GM18868 (cell line): ENCODE data around the gene IGF1R.

Experiments used
- ATAC-seq: cut with Tn5 transposase; IDR thresholded peaks from one replicate; pipeline ENCODE4 v1.9.1; 2021; ENCODE audit warnings: mild to moderate bottlenecking, moderate library complexity; ENCODE audit not compliant: unreplicated experiment

The IGF1R gene

DNA sequence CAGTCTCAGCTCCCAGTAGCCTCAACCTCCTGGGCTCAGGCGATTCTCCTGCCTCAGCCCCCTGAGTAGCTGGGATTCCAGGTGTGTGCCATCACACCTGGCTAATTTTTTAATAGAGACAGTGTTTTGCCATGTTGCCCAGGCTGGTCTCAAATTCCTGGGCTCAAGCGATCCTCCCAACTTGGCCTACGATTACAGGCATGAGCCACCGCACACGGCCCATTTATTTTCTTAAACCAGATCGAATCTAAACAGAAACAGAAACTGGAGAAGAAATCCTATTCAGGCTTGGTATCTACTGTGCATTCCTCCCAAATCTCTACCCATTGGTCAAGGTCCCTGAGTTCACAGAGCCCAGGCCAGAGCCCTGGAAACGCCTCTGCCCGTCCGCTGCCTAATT, 285.1 kb downstream of the IGF1R start:
- no peak for ATAC-seq

DNA sequence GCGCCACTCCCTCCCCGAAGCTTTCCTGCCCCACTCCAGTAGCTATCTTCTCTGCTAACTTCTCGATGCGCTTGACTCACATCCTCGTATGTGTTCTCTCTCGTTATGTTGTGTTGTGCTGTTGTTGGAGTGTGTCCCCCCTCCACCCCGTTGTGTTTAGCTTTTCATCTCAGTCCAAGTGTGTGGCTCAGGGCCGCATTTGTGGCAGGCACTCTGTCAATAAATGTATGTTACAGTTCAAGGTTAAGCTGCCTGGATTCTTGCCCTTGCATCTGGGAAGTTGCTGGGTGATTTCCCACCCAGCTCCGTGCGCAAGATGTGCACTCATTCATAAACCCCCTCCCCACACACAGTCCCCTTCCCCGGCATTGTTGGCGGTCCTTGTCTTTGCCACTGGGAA, 287.4 kb downstream of the IGF1R start:
- ATAC-seq = no peak

DNA sequence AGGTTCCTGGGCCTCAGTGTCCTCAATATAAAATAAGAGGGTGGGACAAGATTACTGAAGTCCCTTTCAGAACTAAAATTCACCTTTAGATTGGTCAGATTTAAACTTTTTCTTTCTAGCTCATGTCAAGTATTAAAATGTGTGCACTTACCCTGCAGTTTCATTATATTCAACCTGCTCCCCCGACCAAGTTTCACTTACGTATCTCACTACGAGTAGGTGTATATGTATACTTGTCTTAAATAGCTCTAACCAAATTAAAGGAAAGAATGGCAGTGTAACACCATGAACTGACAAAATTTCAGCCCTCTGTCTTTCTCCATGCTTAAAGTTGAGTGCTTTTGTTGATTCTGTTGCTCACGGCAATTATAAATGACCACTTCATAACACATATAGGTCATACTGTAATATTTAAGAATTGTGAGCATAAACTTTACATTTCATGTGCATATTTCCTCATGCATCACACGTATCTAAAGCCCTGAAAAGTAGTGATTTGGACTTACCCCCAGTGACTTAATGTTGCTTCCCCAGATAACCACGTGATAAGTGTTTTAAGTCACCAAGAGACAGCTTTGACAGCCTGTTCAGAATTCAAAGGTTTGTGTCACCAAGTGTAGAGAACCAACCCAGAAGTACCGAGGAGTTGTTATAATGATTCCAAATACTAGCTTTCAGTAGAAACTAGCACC, 289.2 kb downstream of the IGF1R start:
- ATAC-seq = peak; percentile 67

DNA sequence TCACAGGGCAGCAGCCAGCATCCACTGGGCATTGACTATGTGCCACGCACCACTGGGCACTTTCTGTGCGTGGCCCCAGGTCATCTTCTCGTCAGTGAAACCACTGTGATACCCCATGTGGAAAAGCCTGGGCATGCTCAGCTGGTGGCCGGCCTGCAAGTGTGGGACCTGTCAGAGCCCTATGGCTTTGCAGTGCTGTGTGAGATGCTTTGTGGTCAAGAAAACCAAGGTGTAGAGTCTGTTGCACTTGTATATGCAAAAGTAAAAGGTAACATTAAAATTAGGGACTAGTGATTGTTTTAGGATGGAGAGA, 289.7 kb downstream of the IGF1R start:
- peak; percentile 41 for ATAC-seq

DNA sequence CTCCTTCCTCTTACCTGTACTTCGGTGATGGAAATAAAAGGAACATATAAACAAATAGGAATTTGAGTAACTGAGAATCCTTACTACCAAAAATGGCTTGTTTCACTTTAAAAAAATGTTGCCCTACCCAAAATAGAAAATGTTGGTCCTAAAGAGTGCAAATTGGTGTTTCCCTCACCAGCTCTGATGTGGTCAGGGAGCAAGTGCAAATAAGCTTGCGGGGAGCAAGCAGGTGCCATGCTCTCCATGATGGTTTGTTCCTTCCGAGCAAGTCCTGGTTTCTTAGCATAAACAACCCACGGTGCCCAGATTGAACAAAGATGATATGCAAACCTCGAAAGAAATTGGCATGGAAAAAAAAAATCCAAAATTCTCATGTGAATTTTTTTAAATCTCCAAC, 290.5 kb downstream of the IGF1R start:
- ATAC-seq = no peak

DNA sequence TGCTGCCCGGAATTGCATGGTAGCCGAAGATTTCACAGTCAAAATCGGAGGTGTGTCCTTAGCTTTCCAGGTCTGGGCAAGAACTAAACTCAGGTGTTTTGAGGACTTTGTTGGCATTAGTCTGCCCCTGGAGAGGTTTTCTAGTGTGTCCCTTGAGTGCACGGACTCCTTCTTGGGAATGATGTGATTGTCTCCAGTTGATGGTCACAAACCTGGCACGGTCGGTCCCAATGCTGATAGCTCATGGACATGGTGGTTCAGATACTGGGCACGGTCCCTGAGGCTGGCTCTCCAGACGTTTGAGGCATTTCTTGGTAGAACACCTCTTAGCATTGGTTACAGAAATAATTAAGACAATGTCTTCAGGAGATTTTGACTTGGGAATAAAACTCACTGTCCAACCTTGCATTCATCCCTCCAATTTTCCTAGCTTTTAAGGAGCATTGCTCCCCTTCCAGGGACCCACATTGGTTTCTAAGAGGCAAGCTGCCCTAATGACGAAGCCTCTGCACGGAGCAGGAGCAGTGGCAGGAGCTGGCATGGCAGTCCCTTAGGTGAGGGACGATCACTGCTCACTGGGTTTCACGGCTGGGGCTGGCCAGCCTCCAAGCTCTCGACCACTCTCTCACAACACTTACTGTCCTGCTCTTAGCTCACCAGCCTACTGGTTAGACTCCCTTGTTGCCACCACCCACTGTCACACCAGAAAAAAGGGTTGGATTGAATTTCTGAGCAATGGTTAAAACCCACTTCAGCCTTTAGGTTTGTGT, 291.2 kb downstream of the IGF1R start:
- ATAC-seq = no peak

DNA sequence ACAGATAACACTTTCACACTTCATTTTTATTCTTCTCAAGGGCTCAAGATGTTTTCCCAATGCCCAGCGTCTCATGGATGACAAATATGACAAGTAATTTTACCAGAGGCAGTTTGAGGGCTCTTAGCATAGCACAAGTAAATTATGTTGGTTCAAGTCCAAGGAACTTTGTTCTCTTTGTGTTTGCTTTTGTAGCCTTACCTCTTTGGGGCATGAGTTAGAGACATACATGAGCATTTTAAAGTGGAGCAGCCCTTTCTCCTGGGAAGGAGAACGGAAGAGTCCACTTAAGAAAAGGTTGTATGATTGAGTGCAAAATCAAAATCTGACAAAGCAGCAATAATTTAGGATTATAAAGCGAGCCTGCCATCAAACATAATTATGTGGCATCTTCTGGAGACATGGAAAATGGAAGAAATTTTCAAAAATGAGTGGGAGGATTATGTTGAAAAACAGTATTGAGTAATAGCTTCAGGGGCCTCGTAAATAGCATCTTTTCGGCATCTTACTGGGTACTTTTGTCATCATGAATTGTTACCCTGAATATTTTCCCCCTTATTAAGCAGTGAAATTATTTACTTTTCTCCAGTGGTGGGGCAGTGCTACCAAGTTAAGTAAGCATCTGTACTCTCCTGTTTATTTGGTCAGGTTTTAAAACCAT, 293.4 kb downstream of the IGF1R start:
- ATAC-seq = no peak

DNA sequence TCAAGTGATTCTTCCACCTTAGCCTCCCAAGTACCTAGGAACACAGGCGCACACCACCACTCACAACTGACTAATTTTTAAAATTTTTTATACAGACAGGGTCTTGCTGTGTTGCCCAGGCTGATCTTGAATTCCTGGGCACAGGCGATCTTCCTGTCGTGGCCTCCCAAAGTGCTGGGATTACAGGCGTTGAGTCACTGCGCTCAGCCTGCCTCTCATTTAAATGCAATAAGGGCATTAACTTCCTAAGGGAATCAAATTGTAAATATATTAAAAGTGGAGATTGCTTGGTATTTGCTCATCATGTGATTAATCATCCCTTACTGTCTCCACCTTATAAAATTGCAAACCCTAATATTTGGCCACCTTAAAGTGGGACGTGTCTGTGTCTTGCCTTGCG, 294.1 kb downstream of the IGF1R start:
- no peak for ATAC-seq

DNA sequence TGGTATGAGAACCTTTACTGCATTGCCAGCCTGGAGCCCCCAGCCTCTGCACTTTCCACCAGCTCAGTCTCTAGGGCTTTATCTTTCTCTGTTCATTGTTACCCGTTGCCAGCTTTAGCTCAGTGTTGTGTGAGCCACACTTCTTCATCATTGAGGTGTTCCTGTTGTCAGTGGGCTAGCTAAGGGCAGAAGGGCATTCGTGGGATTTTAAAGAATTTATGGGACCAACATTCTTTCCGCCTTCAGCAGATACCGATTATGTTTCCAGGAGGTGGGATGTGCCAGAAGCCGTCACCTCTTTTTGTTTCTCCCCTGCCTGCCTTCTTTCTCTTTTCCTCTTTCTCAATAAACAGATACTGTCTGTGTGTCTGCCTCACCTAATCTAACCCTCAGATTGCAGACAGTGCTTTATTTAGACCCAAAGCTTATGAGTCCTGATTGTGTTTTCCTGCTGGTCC, 294.7 kb downstream of the IGF1R start:
- ATAC-seq = no peak

DNA sequence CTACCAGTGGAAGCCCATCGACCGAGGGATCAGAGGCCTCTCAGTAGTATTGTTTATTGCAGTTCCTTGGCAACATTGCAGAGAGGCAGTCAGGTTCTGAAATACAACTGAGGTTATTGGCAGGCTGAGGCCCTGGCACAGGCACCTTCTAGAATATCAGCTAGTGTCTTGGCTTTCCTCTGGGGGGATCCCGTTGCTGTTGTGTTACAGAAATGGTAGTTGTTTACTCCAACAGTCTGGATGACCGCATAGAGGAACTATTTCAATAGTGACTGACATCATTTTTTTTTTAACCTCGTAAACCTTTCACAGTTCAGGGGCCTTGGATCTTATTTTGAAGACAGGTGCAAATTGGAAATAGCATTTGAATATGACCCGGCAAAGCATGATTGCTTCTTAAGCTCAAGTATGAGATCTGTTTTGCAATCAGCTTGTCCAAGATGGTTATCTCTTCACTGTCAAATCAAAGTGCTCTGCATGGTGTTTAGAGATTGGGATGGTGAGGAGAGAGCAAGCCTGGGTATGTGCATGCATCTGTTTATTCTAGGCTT, 295.3 kb downstream of the IGF1R start:
- no peak for ATAC-seq

DNA sequence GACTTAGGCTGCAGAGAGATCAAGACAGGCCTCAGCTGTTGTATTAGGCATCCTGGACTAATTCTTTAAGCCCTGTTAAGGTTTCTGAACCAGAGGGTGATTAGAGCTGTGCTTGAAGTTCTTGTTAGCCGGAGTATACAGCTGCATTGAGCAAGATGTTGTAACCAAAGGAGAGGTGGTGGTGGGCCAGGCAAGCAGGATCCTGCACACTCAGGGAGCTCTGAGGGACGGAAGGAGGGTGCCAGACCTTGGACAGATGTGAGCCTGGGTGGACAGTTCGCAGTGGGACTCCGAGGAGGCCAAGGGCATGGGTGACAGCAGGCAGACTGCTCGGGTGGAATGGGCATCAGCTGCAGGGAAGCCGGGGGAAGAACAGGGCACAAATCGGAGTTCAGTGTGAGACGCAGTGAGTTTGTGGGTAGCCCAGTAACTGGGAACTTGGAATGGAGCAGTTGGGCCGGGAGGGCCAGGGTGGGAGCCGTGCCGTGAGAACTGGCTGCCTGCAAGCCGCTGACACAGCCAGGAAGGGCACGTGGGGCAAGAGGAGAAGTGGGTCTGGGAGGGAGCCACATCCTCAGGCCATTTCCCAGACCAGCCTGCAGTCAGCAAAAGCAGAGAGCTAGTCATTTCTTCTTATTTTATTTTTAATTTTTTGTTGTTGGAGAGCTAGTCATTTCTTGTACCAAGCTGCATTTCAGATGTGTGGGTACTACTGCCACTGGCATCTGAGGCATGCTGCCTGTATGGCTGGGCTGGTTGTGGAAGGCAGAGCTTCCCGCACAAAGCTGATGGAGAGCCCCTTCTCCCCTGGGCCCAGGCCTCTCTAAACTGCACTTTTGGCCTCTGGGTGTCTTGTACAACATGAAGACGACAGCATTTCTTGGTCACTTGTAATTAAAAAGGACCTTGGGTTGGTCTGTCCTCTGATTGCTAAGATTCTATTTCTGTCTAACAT, 298.2 kb downstream of the IGF1R start:
- ATAC-seq = no peak

DNA sequence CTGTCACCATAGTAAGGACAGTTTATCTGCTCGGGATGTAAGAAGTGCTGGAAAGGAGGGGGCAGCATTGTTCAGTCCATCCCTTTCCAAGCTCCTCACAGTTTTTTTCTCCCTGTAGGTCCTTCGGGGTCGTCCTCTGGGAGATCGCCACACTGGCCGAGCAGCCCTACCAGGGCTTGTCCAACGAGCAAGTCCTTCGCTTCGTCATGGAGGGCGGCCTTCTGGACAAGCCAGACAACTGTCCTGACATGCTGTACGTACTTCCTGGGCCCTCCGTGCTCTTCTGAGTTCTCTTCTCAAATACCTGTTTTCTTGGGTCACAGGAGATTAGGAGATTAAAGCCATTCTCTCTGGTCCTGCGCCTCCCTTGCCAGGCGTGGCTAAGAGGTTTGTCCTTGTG, 300.1 kb downstream of the IGF1R start:
- no peak for ATAC-seq

DNA sequence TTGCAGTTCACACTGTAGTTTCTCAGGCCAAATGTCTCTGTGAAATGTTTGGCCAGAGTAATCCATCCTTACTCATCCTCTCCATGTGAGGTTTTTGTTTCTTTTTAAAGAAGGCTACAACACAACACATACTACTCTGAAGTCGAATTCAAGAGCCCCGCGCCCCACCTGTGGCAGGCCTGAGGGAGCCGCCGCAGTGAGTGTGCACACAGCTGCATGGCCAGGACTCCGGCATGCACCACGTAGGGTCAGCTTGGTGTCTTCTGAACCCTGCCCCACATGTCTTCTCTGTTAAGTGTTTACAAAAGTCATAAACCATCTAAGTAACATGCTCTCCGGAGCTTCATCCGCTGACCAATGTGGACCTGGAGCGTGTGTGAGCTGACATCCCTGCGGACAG, 300.6 kb downstream of the IGF1R start:
- no peak for ATAC-seq

DNA sequence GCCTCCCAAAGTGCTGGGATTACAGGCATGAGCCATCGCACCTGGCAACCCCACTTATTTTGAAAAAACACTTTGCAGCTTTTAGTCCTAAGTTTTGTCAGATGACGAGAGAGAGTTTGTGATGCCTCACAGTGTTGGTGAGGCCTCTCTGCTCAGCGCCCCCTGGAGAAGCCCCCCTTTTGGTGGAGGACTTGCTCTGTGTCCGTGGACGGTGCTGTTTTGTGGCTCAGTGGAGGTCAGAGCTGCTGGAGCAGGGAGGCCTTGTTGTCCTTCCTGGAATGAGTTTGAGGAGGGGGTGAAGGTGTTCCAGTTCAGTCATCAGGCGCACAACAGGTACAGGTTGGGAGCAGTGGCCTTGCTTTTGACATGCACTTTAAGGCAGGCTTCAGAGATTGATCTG, 301.3 kb downstream of the IGF1R start:
- ATAC-seq = no peak

DNA sequence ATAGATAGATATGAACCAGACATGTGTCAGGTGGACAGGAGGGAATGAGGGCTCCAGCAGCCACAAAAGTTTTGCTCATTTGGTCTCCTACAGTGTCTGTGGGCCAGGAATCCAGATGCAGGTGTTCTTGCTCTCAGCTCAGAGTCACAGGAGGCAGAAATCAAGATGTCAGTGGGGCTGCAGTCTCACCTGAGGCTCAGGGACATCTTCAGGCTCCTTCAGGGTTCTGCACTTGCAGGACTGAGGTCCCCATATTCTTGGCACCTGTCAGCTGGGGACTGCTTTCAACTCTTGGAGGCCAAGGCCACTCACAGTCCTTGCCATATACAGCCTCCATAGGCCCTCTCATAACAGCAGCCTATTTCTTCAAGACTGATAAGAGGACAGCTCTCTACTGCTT, 301.9 kb downstream of the IGF1R start:
- ATAC-seq = no peak

DNA sequence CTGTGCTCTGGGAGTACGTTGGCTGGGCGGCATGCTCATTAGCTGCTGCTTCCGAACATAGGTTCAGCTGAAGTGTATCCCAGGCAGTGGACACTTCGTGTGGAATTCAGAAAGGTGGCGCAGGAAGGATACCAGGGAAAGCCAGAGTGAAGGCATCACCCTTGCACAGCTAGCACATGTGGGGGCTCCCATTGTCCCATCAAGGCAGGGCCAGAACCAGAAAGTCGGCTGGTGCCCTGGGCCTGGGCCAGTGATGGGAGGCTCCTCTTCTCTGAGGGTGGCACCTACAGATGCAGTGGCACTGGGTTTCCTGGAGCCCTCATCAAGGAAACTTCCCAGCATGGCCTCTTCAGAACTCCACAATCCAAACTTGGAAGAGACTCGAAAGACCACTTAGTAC, 302.7 kb downstream of the IGF1R start:
- ATAC-seq = no peak

DNA sequence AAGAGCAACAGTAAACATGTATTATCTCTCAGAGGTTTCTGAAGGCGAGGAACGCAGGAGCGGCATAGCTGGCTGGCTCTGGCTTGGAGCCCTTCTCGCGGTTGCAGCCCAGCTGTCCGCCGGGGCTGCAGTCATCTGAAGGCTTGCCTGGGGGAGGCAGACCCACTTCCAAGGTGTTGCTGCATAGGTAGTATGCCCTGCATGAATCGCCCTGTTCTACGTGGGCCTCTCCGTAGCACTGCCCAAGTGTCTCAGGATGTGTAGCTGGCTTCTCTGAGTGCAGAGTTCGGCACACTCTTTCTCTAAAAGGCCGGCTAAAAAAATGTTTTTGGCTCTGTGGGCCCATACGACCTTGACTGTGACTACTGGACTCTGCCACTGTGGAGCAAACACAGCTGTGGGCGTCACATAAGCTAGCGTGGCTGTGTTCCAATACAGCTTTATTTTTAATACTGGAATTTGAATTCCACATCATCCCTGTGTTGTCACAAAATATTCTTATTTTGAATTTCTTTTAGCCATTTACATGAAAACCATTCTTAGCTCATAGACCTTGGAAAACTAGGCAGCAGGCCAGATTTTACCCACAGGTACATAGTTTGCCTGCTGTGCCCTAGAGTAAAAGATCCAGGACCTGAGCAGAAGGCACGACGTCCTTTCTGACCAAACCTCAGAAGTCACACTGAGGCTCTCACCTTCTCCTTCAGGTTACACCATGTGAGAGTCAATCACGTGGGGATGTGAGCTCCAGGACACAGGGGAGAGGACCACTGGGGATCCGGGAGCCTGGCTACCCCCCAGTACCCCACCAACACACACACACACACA, 303.4 kb downstream of the IGF1R start:
- ATAC-seq = no peak

DNA sequence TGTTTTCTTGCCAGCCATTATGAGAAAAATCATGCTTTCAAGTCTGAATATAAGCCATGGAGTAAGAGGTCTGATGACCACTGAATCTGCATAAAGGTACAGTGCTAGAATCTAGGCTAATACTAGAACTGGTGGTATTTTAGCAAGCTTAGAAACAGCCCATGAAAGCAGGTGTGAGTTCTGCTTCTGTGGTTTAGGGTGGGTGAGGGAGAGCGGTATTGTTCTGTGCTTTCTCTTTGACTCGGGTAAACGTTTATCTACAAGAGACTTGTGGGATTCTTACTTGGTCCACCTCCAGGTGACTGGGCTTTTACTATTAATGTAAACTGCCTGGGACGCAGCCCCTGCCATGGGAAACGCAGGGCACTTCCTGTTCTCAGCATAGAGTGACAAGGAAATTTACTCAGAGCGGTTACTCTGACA, 304.1 kb downstream of the IGF1R start:
- ATAC-seq = peak; percentile 83

DNA sequence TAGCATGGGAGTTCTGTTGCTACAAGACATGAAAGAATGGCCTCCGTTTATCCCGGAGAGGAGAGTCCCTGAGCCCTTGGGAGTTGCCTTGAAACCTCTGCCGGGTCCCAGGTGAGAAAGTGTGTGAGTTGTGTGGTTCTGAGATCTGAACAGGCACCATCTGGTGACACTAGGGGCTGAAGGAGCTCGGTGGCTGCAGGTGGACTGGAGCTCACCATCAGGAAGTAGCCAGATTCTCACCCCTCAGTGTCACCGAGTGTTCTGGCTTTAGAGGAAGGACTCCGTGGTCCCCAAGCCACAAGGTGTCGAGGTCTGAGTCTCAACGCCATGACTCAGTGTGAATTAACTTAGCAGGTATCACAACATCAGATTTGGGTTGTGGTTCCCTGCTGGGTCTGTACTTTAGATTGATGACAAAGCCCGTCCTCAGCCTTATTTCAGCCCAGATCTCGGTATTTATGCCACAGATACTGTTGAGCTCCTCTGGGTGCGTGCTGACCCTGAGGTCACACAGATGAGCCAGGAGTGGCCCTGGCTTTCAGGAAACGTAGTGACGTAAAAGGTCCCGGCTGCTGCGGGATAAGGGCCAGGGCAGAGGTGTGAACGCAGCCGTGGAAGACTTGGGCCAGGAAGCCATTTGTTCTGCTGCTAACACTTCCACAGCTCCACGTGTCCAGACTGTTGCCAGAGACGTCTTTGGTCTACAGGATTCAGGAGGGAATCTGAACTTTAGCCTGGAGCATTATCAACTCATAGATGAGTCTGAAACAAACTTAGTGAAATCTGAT, 304.9 kb downstream of the IGF1R start:
- peak; percentile 48 for ATAC-seq
